Neuronal stem cell (in vitro differentiated cells): ENCODE data around the gene CCDC70.
A peak's percentile ranks its signal among the peaks of the same experiment; 100 is the strongest.

ENCODE experiments used
- DNase-seq: peaks from one replicate; pipeline ENCODE4 v3.0.0-alpha.2; 2013; ENCODE audit warnings: low spot score
- H2AFZ ChIP-seq: one replicate; pipeline ENCODE4 v1.6.1; 2013; ENCODE audit warnings: mild to moderate bottlenecking, low read length, inconsistent platforms
- H2AK5ac ChIP-seq: 2 replicates; pipeline ENCODE4 v1.6.1; 2013; ENCODE audit warnings: low read depth, mild to moderate bottlenecking, inconsistent platforms, low read length, moderate library complexity, mixed read lengths
- H2BK120ac ChIP-seq: 2 replicates; pipeline ENCODE4 v1.6.1; 2013; ENCODE audit warnings: low read depth, mild to moderate bottlenecking, inconsistent platforms, low read length, moderate library complexity, mixed read lengths
- H2BK12ac ChIP-seq: one replicate; pipeline ENCODE4 v1.6.1; 2013; ENCODE audit warnings: low read length, inconsistent platforms
- H2BK15ac ChIP-seq: 2 replicates; pipeline ENCODE4 v1.6.1; 2013; ENCODE audit warnings: mild to moderate bottlenecking, low read length, inconsistent platforms, mixed read lengths
- H2BK5ac ChIP-seq: one replicate; pipeline ENCODE4 v1.6.1; 2013; ENCODE audit warnings: inconsistent platforms, mild to moderate bottlenecking, low read length, moderate library complexity
- H3K14ac ChIP-seq: one replicate; pipeline ENCODE4 v1.6.1; 2013; ENCODE audit warnings: low read length, inconsistent platforms
- H3K18ac ChIP-seq: 2 replicates; pipeline ENCODE4 v1.6.1; 2013; ENCODE audit warnings: low read length, inconsistent platforms
- H3K23ac ChIP-seq: 2 replicates; pipeline ENCODE4 v1.6.1; 2013; ENCODE audit warnings: low read depth, mild to moderate bottlenecking, mixed read lengths, low read length, inconsistent platforms; ENCODE audit not compliant: poor library complexity
- H3K27ac ChIP-seq: replicated peaks from 3 replicates; pipeline ENCODE4 v1.5.1; 2013; ENCODE audit warnings: low read length, inconsistent platforms
- H3K27me3 ChIP-seq, 3 experiments: 2 replicates each; pipeline ENCODE4 v1.6.1; 2013; ENCODE audit warnings: low read length in 3 of 3, mild to moderate bottlenecking in 2 of 3, inconsistent platforms in 1 of 3, low read depth in 1 of 3, mixed read lengths in 1 of 3, moderate library complexity in 1 of 3; ENCODE audit not compliant: control insufficient read depth in 3 of 3, insufficient read depth in 3 of 3
- H3K36me3 ChIP-seq, 2 donors: replicated peaks in 1 of 2; 2 replicates each; pipeline ENCODE4 v1.6.1; 2013; ENCODE audit warnings: low read length in 2 of 2; ENCODE audit not compliant: control insufficient read depth in 2 of 2, insufficient read depth in 2 of 2
- H3K4ac ChIP-seq: 2 replicates; pipeline ENCODE4 v1.6.1; 2013; ENCODE audit warnings: inconsistent platforms, mild to moderate bottlenecking, low read length, moderate library complexity
- H3K4me1 ChIP-seq, 2 donors: 1 replicate in 1 of 2; 2 replicates in 1 of 2; pipeline ENCODE4 v1.6.1; 2013; ENCODE audit warnings: low read length in 2 of 2, low read depth in 1 of 2; ENCODE audit not compliant: control insufficient read depth in 2 of 2, insufficient read depth in 1 of 2
- H3K4me2 ChIP-seq: one replicate; pipeline ENCODE4 v1.6.1; 2013; ENCODE audit warnings: mild to moderate bottlenecking, low read length, inconsistent platforms; ENCODE audit not compliant: insufficient read depth, poor library complexity, severe bottlenecking
- H3K4me3 ChIP-seq, 2 donors: 2 replicates each; pipeline ENCODE4 v1.5.1; 2013; ENCODE audit warnings: low read length in 2 of 2, mild to moderate bottlenecking in 2 of 2, inconsistent platforms in 1 of 2, moderate library complexity in 1 of 2
- H3K79me1 ChIP-seq: one replicate; pipeline ENCODE4 v1.6.1; 2013; ENCODE audit warnings: low read depth, mild to moderate bottlenecking, inconsistent platforms, low read length, moderate library complexity
- H3K9ac ChIP-seq: one replicate; pipeline ENCODE4 v1.6.1; 2013; ENCODE audit warnings: mild to moderate bottlenecking, low read depth, low read length, inconsistent platforms; ENCODE audit not compliant: poor library complexity
- H3K9me3 ChIP-seq, 2 donors: replicated peaks in 1 of 2; 2 replicates each; pipeline versions ENCODE3 to v1.6.1; 2013; ENCODE audit warnings: low read length in 2 of 2, mild to moderate bottlenecking in 2 of 2, inconsistent platforms in 1 of 2, low read depth in 1 of 2, mixed read lengths in 1 of 2, moderate library complexity in 1 of 2; ENCODE audit not compliant: control insufficient read depth in 2 of 2, insufficient read depth in 1 of 2
- H4K8ac ChIP-seq: one replicate; pipeline ENCODE4 v1.6.1; 2013; ENCODE audit warnings: low read depth, mild to moderate bottlenecking, inconsistent platforms, low read length, moderate library complexity
- H4K91ac ChIP-seq: one replicate; pipeline ENCODE4 v1.6.1; 2013; ENCODE audit warnings: low read length, low read depth, mild to moderate bottlenecking, inconsistent platforms; ENCODE audit not compliant: poor library complexity
- WGBS, 2 donors: extraction: QIAGEN DNeasy Blood & Tissue Kit; methylation state at CpG; one replicate each; pipeline ENCODE4 v1.1.7; 2013; ENCODE audit warnings: missing lambda C conversion rate in 2 of 2, mixed read lengths in 1 of 2; ENCODE audit not compliant: insufficient read length in 2 of 2, insufficient replicate concordance in 1 of 2; ENCODE audit errors: extremely low coverage in 2 of 2; 5-methylcytosine and 5-hydroxymethylcytosine counted together

Gene CCDC70

DNA sequence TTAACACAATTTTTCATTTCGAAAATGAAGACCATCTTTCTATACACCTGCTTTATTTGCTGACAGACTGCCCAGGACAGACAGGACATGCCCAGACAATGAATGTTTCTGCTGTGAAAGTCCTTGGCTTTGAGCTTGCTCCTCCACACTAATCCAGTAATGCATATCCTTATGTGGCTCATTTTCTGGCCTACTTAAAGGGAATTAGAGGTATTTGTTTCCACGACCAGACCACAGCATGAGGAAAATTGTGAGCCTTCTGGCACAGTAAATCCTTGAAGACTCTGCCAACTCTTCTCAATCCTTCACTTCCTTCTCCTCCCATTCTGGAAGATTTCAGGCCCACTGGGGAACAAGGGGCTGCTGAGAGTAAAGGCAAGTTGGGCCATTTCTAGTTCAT is 25.7 kb downstream of the CCDC70 start:
- Histone ChIP-seq H3K27ac (no peak overlapping the region), H3K4me1 (no peaks in the 10 kb centered on the region), H3K9ac (no peak overlapping the region), H2BK15ac (no peak overlapping the region), H3K23ac (no peak overlapping the region), H2BK120ac (no peak overlapping the region), H4K8ac (no peak overlapping the region), H2AFZ (no peak overlapping the region), H2BK12ac (no peak overlapping the region), H3K14ac (no peak overlapping the region), H3K27me3 (peaks cover 0 to 29% (median 0%) of the 10 kb centered on the region in 3 experiments), H3K36me3 (no peaks in the 10 kb centered on the region), H3K79me1 (no peaks in the 10 kb centered on the region), H3K4me3 (no peak overlapping the region), H3K4ac (no peak overlapping the region), H4K91ac (no peak overlapping the region), H2AK5ac (no peak overlapping the region), H3K9me3 (no peaks in the 10 kb centered on the region), H2BK5ac (no peak overlapping the region), H3K4me2 (no peak overlapping the region), H3K18ac (no peak overlapping the region)
- DNase-seq, result no peak
- no CpG with 5 or more reads among the region's 2 CpGs for WGBS, 2 donors

- no peak overlapping the region for H2BK12ac ChIP-seq
- H2BK120ac ChIP-seq, result no peak overlapping the region
- no CpG with 5 or more reads among the region's 3 CpGs for WGBS, 2 donors
- no peaks in the 10 kb centered on the region for H3K79me1 ChIP-seq
- peaks cover 0 to 29% (median 0%) of the 10 kb centered on the region in 3 experiments for H3K27me3 ChIP-seq
- H2BK15ac ChIP-seq, result no peak overlapping the region
- no peaks in the 10 kb centered on the region for H3K9me3 ChIP-seq
- H3K14ac ChIP-seq, result no peak overlapping the region
- no peak for DNase-seq
- H4K8ac ChIP-seq, result no peak overlapping the region
- H4K91ac ChIP-seq, result no peak overlapping the region
- H3K4me3 ChIP-seq, result no peak overlapping the region
- no peak overlapping the region for H3K18ac ChIP-seq
- no peak overlapping the region for H2AK5ac ChIP-seq
- no peaks in the 10 kb centered on the region for H3K36me3 ChIP-seq
- H2BK5ac ChIP-seq, result no peak overlapping the region
- H3K9ac ChIP-seq, result no peak overlapping the region
- H3K23ac ChIP-seq, result no peak overlapping the region
- peaks cover 5 to 6% of the 10 kb centered on the region in 2 donors for H3K4me1 ChIP-seq
- no peak overlapping the region for H3K27ac ChIP-seq
- H2AFZ ChIP-seq, result no peak overlapping the region
- no peak overlapping the region for H3K4me2 ChIP-seq
- no peak overlapping the region for H3K4ac ChIP-seq
Measured at GRCh38 chr13:51892657-51893056, 30.9 kb downstream of the CCDC70 start.

GRCh38 chr13:51894239-51894638 is 32.5 kb downstream of the CCDC70 start:
- no peak overlapping the region for H3K18ac ChIP-seq

GRCh38 chr13:51895906-51896888 is 34.4 kb downstream of the CCDC70 start:
- Histone ChIP-seq H3K4ac (no peak overlapping the region), H2BK120ac (no peak overlapping the region), H2AK5ac (no peak overlapping the region), H3K9me3 (no peaks in the 10 kb centered on the region), H3K4me3 (no peak overlapping the region), H3K4me1 (peaks cover 5 to 6% of the 10 kb centered on the region in 2 donors), H2AFZ (peak overlapping the region; percentile 73), H3K27ac (no peak overlapping the region), H4K8ac (no peak overlapping the region), H3K79me1 (no peaks in the 10 kb centered on the region), H3K23ac (no peak overlapping the region), H2BK12ac (no peak overlapping the region), H3K4me2 (no peak overlapping the region), H3K27me3 (peaks cover 0 to 25% (median 0%) of the 10 kb centered on the region in 3 experiments), H4K91ac (no peak overlapping the region), H2BK15ac (no peak overlapping the region), H3K36me3 (no peaks in the 10 kb centered on the region), H3K18ac (no peak overlapping the region), H2BK5ac (no peak overlapping the region), H3K14ac (no peak overlapping the region), H3K9ac (no peak overlapping the region)
- no CpG with 5 or more reads among the region's 9 CpGs for WGBS, 2 donors
- peak; percentile 26 for DNase-seq

More at GRCh38 chr13:51894239-51894638, 32.5 kb downstream of the CCDC70 start:
- H2BK15ac ChIP-seq, result no peak overlapping the region
- H3K9me3 ChIP-seq, result no peaks in the 10 kb centered on the region
- no peak overlapping the region for H2BK120ac ChIP-seq
- H3K4me1 ChIP-seq, result peaks cover 5 to 6% of the 10 kb centered on the region in 2 donors
- no peak overlapping the region for H3K4ac ChIP-seq
- H3K4me3 ChIP-seq, result no peak overlapping the region
- no peak overlapping the region for H3K14ac ChIP-seq
- no peak overlapping the region for H2AK5ac ChIP-seq
- DNase-seq, result no peak
- WGBS, 2 donors, result no CpG with 5 or more reads among the region's 4 CpGs
- no peaks in the 10 kb centered on the region for H3K79me1 ChIP-seq
- H3K27me3 ChIP-seq, result peaks cover 0 to 32% (median 0%) of the 10 kb centered on the region in 3 experiments
- no peak overlapping the region for H4K91ac ChIP-seq
- no peak overlapping the region for H3K27ac ChIP-seq
- no peak overlapping the region for H3K9ac ChIP-seq
- no peak overlapping the region for H2AFZ ChIP-seq
- no peaks in the 10 kb centered on the region for H3K36me3 ChIP-seq
- no peak overlapping the region for H2BK12ac ChIP-seq
- no peak overlapping the region for H2BK5ac ChIP-seq
- H4K8ac ChIP-seq, result no peak overlapping the region
- no peak overlapping the region for H3K4me2 ChIP-seq
- no peak overlapping the region for H3K23ac ChIP-seq
